Tibial nerve (tissue), 4 donors: ENCODE data around the gene FBXL7. TPM values are rescaled to one million over a fixed set of nuclear protein-coding genes. Genes with fewer than 3 reads are reported as not detected.

Experiments used
- DNase-seq, 2 donors: peaks; one replicate each; pipeline ENCODE4 v3.0.0-alpha.2; 2019; ENCODE audit warnings: low spot score in 2 of 2
- H3K27ac ChIP-seq, 4 donors: fragments of 200-600 bp; sonication (generic) in 3 of 4; one replicate each; pipeline ENCODE4 v1.5.1; 2017 to 2019; ENCODE audit warnings: mild to moderate bottlenecking in 1 of 4
- H3K27me3 ChIP-seq, 2 donors: fragments of 200-600 bp; sonication (generic) in 1 of 2; one replicate each; pipeline versions ENCODE4 v1.5.1 to v1.6.0; 2017 to 2019
- H3K36me3 ChIP-seq, 3 donors: fragments of 200-600 bp; sonication (generic); one replicate each; pipeline ENCODE4 v1.5.1; 2018 to 2019
- H3K4me1 ChIP-seq, 4 donors: fragments of 200-600 bp; sonication (generic) in 3 of 4; one replicate each; pipeline ENCODE4 v1.5.1; 2017 to 2019
- H3K4me3 ChIP-seq, 4 donors: fragments of 200-600 bp; sonication (generic) in 3 of 4; one replicate each; pipeline ENCODE4 v1.5.1; 2017 to 2019; ENCODE audit warnings: mild to moderate bottlenecking in 1 of 4, moderate library complexity in 1 of 4
- H3K9me3 ChIP-seq, 4 donors: fragments of 200-600 bp; sonication (generic) in 3 of 4; one replicate each; pipeline ENCODE4 v1.5.1; 2017 to 2019
- EP300 ChIP-seq, 2 donors: sonication (generic); formaldehyde crosslinking; IDR thresholded peaks; one replicate each; pipeline ENCODE4 v1.6.1; 2017; ENCODE audit warnings: antibody characterized with exemption in 2 of 2, mild to moderate bottlenecking in 1 of 2
- POLR2A ChIP-seq, 2 donors: fragments of 450-650 bp; IDR thresholded peaks; one replicate each; pipeline ENCODE4 v1.6.1; 2017; ENCODE audit warnings: antibody characterized with exemption in 2 of 2, mild to moderate bottlenecking in 2 of 2, moderate library complexity in 2 of 2
- WGBS, 2 donors: methylation state at CpG; one replicate each; pipeline ENCODE4 v1.1.5; 2018; 5-methylcytosine and 5-hydroxymethylcytosine counted together
- total RNA-seq, 4 donors: library from RNA; depleted of rRNA; stranded (reverse); fragments of >200 nt; gene quantifications; one replicate each; pipeline ENCODE4 v1.1.0, GENCODE V29; 2016
- TF ChIP-seq, protein P1 (sequence below), 5 experiments: fragments of 200-600 bp in 3 of 5; fragments of 450-650 bp in 2 of 5; sonication (generic) in 3 of 5; IDR thresholded peaks; one replicate each; pipeline ENCODE4 v1.5.1; 2016 to 2019; ENCODE audit warnings: antibody characterized with exemption in 5 of 5, mild to moderate bottlenecking in 3 of 5, moderate library complexity in 2 of 5

The FBXL7 gene
- total RNA-seq, 4 donors from 2014 or later, result 33.6 to 54.5 (median 40.9) TPM

DNA sequence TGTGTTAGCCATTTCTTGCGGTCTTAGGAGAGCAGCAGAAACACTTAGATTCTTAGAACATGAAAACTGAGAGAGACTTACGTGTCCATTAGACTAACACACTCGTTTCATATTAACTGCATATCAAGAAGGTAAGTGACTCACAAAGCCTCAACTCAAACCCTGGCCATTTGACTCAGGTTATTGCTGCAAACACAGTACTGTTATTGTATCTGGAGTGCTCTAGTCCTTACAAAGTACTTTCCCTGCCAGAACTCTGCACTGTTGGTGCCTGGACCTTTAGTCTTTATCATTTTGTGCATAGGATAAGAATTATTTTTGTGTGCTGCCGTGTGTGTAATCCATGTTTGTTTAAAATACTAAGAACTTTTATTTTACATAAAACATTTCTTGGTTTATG, 155.7 kb downstream of the FBXL7 start:
- no peak overlapping the region for H3K4me3 ChIP-seq
- H3K36me3 ChIP-seq, result peaks cover 0 to 4% (median 0%) of the 10 kb centered on the region in 3 donors
- H3K9me3 ChIP-seq, result peaks cover 0 to 8% (median 0%) of the 10 kb centered on the region in 4 donors
- TF ChIP-seq EP300 (IDR thresholded peaks at IDR 0.05) (no peak), POLR2A (IDR thresholded peaks at IDR 0.05) (no peak)
- TF ChIP-seq, protein P1, sequence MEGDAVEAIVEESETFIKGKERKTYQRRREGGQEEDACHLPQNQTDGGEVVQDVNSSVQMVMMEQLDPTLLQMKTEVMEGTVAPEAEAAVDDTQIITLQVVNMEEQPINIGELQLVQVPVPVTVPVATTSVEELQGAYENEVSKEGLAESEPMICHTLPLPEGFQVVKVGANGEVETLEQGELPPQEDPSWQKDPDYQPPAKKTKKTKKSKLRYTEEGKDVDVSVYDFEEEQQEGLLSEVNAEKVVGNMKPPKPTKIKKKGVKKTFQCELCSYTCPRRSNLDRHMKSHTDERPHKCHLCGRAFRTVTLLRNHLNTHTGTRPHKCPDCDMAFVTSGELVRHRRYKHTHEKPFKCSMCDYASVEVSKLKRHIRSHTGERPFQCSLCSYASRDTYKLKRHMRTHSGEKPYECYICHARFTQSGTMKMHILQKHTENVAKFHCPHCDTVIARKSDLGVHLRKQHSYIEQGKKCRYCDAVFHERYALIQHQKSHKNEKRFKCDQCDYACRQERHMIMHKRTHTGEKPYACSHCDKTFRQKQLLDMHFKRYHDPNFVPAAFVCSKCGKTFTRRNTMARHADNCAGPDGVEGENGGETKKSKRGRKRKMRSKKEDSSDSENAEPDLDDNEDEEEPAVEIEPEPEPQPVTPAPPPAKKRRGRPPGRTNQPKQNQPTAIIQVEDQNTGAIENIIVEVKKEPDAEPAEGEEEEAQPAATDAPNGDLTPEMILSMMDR (IDR thresholded peaks at IDR 0.05), result no peak
- H3K27me3 ChIP-seq, result no peaks in the 10 kb centered on the region
- 78 to 83% methylated on average over 4 of the region's 4 CpGs for WGBS, 2 donors
- H3K27ac ChIP-seq, result no peak overlapping the region
- peaks cover 0 to 12% (median 0%) of the 10 kb centered on the region in 4 donors for H3K4me1 ChIP-seq
- DNase-seq, result no peak

DNA sequence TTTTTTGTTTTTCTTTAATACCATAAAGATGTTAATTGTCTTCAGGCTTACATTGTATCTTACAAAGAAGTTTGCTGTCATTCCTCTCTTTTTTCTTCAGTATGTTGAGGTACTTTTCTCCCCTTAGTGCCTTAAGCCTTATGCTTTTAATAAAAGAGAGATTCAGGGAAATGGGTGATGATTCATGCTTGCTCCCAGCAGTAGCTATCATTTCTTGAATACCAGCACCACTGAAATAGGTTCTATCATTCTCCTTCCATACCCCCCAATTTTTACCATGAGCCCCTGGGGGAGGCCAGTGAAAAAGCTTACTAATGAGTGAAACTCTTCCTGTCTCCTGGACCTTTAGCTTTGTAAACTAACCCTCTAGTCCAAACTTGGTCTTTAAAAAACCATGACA, 165.0 kb downstream of the FBXL7 start:
- Histone ChIP-seq H3K36me3 (no peaks in the 10 kb centered on the region), H3K4me3 (no peak overlapping the region), H3K9me3 (peaks cover 0 to 22% (median 8%) of the 10 kb centered on the region in 4 donors), H3K4me1 (peaks cover 0 to 17% (median 0%) of the 10 kb centered on the region in 4 donors), H3K27me3 (no peaks in the 10 kb centered on the region), H3K27ac (no peak overlapping the region)
- no peak for DNase-seq
- TF ChIP-seq, protein P1 (IDR thresholded peaks at IDR 0.05), result no peak
- TF ChIP-seq POLR2A (IDR thresholded peaks at IDR 0.05), result no peak
- no peak for TF ChIP-seq EP300 (IDR thresholded peaks at IDR 0.05)

DNA sequence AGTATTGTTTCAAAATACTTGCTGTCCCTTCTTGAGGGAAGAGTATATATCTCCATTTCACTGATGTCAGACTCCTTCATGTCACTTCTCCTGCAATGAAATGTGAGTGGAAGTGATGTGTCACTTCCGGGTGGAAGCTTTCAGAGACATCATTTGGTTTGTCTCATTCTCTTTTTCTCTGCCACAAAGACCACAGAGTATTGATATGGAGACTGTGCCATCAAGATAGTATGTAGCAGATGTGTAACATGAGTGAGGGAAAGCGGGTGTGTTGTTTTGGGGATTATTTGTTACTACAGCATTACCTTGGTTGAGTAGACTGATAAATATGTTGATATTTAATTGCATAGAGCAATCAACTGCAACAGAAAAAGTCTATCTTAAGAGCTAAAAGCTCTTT, 169.8 kb downstream of the FBXL7 start:
- 91 to 99% methylated on average over 2 of the region's 2 CpGs for WGBS, 2 donors
- H3K36me3 ChIP-seq, result no peaks in the 10 kb centered on the region
- peaks cover 0 to 28% (median 0%) of the 10 kb centered on the region in 4 donors for H3K4me1 ChIP-seq
- no peaks in the 10 kb centered on the region for H3K27me3 ChIP-seq
- H3K4me3 ChIP-seq, result no peak overlapping the region
- H3K27ac ChIP-seq, result no peak overlapping the region
- no peak for TF ChIP-seq EP300 (IDR thresholded peaks at IDR 0.05)
- TF ChIP-seq POLR2A (IDR thresholded peaks at IDR 0.05), result no peak
- peaks cover 0 to 4% (median 0%) of the 10 kb centered on the region in 4 donors for H3K9me3 ChIP-seq
- no peak for DNase-seq

DNA sequence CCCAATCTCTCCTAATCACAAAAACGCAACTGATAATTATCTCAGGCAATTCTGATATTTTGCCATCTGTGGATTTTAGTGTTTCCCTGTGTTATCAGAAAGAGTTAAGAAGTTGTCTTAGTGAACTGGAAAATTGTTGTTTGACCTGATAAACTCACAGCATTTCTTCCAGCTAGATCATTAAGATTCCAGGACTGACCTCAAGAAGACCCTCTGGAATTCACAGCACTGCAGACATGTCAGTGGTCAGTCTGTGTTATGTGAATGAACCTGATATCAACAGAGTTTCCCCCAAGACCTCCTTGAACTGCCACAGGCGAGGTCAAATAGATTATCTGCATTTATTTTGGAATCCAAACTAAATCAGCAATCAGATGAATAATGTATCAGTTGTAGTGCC, 174.7 kb downstream of the FBXL7 start:
- 62 to 72% methylated on average over 2 of the region's 2 CpGs for WGBS, 2 donors
- no peaks in the 10 kb centered on the region for H3K36me3 ChIP-seq
- no peak for DNase-seq
- H3K27ac ChIP-seq, result no peak overlapping the region
- H3K4me1 ChIP-seq, result peaks cover 0 to 33% (median 0%) of the 10 kb centered on the region in 4 donors
- TF ChIP-seq, protein P1 (IDR thresholded peaks at IDR 0.05), result no peak
- TF ChIP-seq EP300 (IDR thresholded peaks at IDR 0.05) (no peak), POLR2A (IDR thresholded peaks at IDR 0.05) (no peak)
- no peaks in the 10 kb centered on the region for H3K9me3 ChIP-seq
- H3K4me3 ChIP-seq, result no peak overlapping the region
- H3K27me3 ChIP-seq, result no peaks in the 10 kb centered on the region

DNA sequence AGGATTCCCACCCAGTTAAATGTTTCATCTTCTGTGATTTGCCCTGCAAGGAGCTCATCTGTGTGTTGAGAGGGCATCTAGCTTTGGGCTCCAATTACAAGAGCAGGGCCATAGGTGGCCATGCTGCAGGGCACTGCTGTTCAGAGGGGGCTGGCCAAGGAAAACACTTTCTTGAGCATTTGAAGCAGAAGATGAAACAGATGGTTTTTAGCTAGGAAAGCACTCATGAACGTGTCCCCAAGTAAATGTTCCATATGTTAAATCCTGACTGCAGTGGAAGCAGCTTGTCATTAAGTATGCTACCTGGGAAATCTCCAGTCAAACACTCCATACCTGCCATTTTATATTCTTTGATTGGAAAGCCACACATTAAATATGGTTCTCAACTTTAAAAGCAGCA, 176.6 kb downstream of the FBXL7 start:
- peaks cover 0 to 35% (median 0%) of the 10 kb centered on the region in 4 donors for H3K4me1 ChIP-seq
- TF ChIP-seq, protein P1 (IDR thresholded peaks at IDR 0.05), result no peak
- TF ChIP-seq EP300 (IDR thresholded peaks at IDR 0.05) (no peak), POLR2A (IDR thresholded peaks at IDR 0.05) (no peak)
- H3K27ac ChIP-seq, result peak overlapping the region in 1 of 4 donors; percentile 32
- no peaks in the 10 kb centered on the region for H3K36me3 ChIP-seq
- no peaks in the 10 kb centered on the region for H3K27me3 ChIP-seq
- no peak overlapping the region for H3K4me3 ChIP-seq
- WGBS, 2 donors, result 41 to 50% methylated on average over 1 of the region's 1 CpG
- no peaks in the 10 kb centered on the region for H3K9me3 ChIP-seq
- DNase-seq, result no peak

DNA sequence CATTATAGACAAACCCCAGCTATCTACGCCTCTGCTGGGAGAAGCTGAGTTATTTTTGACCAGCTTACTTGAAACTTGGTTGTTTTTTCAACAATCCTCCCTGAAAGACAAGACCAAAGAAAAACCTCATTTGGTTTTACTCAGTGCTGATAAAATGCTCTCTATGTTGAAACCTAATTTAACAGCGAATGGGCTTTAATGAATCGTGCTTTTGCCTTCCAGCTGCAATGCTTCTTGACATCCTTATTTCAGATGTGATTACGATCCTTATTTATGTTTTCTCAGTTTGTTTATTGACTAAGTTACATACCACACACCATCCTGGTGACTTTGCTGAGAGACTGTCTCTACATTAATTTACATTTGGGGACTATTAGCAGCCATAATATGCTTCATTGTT, 179.2 kb downstream of the FBXL7 start:
- H3K4me1 ChIP-seq, result peaks cover 0 to 40% (median 0%) of the 10 kb centered on the region in 4 donors
- DNase-seq, result no peak
- no peaks in the 10 kb centered on the region for H3K36me3 ChIP-seq
- WGBS, 2 donors, result 77% methylated on average over 4 of the region's 4 CpGs
- no peak overlapping the region for H3K27ac ChIP-seq
- TF ChIP-seq, protein P1 (IDR thresholded peaks at IDR 0.05), result no peak
- TF ChIP-seq POLR2A (IDR thresholded peaks at IDR 0.05) (no peak), EP300 (IDR thresholded peaks at IDR 0.05) (no peak)
- H3K4me3 ChIP-seq, result no peak overlapping the region
- no peaks in the 10 kb centered on the region for H3K9me3 ChIP-seq
- no peaks in the 10 kb centered on the region for H3K27me3 ChIP-seq
